Sciatic nerve (tissue), 2 donors: ENCODE data around the gene OTUD4. TPM values are rescaled to one million over a fixed set of nuclear protein-coding genes. Genes with fewer than 3 reads are reported as not detected.
"Not testable (repeated sequence)": the region's sequence is repeated elsewhere in the genome, so short reads cannot be mapped to it uniquely, and the experiment has no call there.

Experiments used
- ATAC-seq: fragments of 200-7000 bp; cut with Tn5 transposase; one replicate; pipeline ENCODE4 v1.9.1; 2020; ENCODE audit warnings: mild to moderate bottlenecking, moderate library complexity
- DNase-seq: peaks from one replicate; pipeline ENCODE4 v3.0.0-alpha.2; 2020; ENCODE audit warnings: low spot score
- intact Hi-C: fragments of 100-400 bp; cut with DNase I; formaldehyde crosslinking; loops from one replicate; pipeline ENCODE4 v1.14.2; 2022
- total RNA-seq: library from RNA; stranded (reverse); fragmentation: NEBNext Ultra II Directional; extraction: Animal tissue kit (Norgen Biotek cat#: 25700); gene quantifications from one replicate; pipeline ENCODE4 v1.2.1, GENCODE V29; 2021
- donor health status: DM: no; HTN: no; CAD: no.
- donor health status: DM: no; HTN: no; CAD: no.

Gene OTUD4
- total RNA-seq, 1 donor from 2014 or later = 64.5 TPM

DNA sequence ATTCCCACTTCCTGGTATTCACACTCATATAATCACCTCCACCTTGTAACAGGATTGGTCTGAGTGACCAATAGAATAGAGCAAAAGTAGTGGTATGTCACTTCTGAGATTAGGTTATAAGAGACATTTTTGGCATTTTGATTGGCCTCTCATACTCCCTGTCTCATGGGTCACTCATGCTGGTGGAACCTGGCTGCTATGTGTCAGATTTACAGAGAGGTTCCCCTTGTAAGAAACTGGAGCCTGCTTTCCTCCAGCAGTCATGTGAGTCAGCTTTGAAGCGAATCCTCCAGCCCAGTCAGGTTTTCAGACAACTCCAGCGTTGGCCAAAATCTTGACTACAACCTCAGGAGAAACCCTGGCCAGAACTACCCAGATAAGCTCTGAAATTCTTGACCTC, 2.6 kb upstream of the OTUD4 start:
- ATAC-seq (no peak), DNase-seq (no peak)
- intact Hi-C loops = loop anchor here (10.0 kb wide), 1 partner anchor 552 kb away; no protein-coding TSS in a partner anchor

GRCh38 chr4:145182222-145182621, 1.8 kb upstream of the OTUD4 start:
- DNase-seq = no peak
- ATAC-seq = no peak
- intact Hi-C loops = loop anchor here (10.0 kb wide), 1 partner anchor 553 kb away; no protein-coding TSS in a partner anchor

GRCh38 chr4:145181091-145181501, 707 bp upstream of the OTUD4 start:
- DNase-seq (no peak), ATAC-seq (no peak)
- intact Hi-C loops = loop anchor here (10.0 kb wide), 1 partner anchor 554 kb away; no protein-coding TSS in a partner anchor

DNA sequence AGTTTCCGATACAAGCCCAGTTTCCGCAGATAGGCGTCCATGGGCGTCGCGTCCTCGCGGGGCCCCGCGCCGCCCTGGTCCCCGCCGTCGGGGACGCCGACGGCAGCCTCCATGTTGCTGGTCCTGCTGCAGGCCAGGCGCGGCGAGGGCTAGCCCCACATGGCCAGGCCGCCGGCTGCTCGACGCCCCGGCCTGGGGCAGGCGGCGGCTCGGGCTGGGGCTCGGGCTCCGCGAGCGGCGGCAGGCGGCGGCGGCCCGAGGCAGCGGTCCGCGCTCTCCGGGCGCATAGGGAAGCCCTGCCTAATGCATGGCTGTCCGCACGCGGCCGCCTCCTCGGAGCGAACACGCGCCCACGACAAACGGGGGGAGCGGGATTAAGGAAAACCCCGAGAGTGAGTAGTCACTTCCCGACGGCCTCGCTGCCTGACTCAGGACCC, 510 bp downstream of the OTUD4 start:
- peak; percentile 56 for ATAC-seq
- intact Hi-C loops = loop anchor here (10.0 kb wide), 1 partner anchor 555 kb away; no protein-coding TSS in a partner anchor
- DNase-seq = not testable (repeated sequence)

GRCh38 chr4:145179281-145179860, 1.0 kb downstream of the OTUD4 start:
- intact Hi-C loops = no loop called here
- DNase-seq (peak; percentile 86), ATAC-seq (peak; percentile 81)

GRCh38 chr4:145178740-145179280, 1.6 kb downstream of the OTUD4 start:
- DNase-seq (no peak), ATAC-seq (no peak)
- intact Hi-C loops = no loop called here

DNA sequence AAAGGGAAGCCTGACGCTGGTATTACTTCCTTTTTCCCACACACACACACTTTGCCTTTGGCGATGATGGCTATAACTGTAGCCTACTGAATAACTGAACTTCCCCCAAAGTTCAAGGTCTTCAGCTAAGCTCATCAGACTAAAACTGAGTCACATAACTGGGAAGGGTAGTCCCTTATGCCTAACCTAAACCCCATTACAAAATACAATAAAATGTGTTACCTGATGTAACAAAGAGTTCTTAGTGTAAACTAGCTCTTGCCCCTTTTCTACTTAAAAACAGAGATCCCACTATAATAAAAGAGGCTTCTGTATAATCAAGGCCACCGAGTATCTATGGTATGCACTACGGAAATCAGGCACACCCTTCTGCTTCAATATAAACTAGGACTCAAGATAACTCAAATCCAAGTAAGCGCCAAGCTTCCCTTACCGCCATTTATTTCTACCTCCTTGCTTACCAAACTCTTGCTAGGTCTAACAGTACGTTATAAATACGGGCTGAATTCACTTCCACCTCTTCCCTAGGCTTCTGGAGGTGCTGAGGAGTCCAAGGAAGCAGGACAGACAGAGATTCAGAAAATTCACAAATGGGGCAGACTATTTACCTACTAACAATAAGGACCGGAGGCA, 2.4 kb downstream of the OTUD4 start:
- intact Hi-C loops = no loop called here
- no peak for DNase-seq
- ATAC-seq = no peak

DNA sequence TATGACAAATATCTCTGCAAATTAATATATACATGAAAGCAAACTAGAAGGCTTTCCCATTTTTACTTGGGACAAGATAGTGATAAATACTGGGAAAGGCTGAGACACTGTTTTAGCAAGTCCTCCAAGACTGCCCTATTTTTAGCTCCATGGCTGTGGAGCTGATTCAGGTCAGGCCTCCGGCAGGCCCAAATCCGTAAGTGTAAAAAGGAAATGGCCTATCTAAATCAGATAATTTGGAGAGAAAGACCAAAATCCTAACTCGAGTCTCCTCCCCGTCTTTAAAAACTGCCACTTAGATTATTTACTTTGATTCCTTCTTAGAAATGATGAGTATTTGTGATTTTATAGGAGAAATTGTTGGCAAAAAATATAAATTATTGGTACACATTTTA, 2.9 kb downstream of the OTUD4 start:
- DNase-seq = no peak
- ATAC-seq = no peak
- intact Hi-C loops = no loop called here

DNA sequence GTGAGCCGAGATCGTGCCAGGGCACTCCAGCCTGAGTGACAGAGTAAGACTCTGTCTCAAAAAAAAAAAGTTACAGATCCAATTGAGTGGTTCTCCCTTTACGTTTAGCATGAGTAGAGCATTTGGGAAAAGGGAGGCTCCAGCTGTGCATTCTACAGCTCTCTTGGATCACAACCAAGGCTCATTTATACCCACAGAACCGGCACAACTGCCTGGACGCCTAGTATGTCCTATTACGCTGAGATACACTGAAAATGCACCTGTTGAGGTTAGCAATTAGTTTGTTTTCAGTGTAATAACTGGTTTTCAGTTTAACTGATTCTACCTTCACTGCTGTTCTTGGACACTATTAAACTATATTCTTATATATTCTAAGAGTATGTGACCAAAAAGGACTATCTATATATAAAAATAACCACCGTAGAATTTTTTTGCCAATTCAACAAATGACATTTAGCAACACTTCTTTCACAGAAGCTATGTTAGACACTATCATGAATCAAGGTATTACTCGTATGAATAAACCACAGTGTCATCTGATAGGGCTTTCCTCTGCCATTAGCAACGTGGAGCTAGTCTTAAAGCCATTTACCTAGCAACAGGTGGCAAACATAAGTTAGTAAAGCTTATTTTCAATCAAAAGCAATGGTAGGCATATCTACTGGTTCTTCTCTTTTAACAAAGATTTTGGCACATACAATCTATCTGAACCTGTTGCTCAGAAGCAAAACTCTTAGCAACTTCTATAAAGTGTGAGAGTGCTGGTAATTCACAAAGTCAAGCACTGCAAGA, 3.6 kb downstream of the OTUD4 start:
- ATAC-seq (no peak), DNase-seq (no peak)
- intact Hi-C loops = no loop called here

DNA sequence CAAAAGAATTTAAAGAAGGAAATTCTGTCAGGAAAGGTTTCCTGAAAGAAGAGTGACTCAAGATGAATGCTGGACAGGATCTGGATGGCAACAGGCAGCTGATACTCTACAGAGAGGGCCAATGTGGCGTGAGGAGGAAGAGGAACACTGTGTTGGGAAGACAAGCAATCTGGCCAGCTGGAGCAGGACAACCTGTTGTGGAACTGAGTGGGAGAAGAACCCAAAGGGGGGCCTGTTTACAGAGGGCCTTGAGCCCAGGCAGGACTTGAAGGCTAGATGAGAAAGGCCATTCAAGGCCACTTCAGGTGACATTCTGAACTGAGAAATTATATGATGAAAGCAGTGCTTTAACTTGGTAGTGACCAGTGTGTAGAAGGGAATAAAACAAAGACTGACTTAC, 8.5 kb downstream of the OTUD4 start:
- no peak for ATAC-seq
- intact Hi-C loops = no loop called here
- DNase-seq = no peak

DNA sequence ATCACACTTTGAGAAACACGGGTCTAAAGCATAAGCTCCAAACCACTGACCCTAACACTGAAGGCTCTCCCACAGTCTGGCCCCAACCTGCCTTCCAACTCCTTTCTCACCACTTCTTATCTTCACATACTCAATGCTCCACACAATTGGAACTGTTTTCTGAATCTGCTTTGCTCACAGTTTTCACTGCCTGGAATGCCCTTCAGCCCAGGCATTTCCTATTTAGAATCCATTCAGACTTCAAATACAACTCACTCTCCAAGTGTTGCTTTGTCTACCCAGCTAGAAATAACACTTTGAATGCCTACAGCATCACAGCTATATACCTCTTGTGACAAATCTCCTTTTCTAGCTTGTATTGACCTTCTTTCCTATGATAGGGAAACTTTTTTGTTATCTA, 10.2 kb downstream of the OTUD4 start:
- DNase-seq (no peak), ATAC-seq (no peak)
- intact Hi-C loops = no loop called here

DNA sequence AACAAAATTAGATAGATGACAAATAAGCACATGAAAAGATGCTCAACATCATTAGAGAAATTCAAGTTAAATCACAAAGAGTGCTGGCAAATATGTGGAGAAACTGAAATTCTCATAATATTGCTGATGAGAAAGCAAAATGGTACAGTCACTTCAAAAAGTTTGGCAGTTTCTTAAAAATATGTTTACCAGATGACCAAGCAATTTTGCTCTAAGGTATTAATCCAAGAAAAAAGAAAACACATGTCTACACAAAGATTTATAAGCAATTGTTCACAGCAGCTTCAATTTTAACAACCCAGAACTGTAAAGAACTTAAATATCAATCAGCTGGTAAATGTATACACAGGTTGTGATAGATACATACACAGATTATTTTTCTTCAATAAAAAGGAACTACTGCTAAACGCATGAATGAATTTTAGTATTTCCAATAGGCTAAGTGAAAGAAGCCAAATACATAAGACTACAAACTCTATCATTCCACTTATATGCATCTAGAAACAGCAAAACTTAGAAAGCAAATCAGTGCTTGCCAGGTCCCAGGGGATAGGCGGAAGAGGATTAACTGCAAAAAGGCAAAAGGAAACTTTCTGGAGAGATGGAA, 11.7 kb downstream of the OTUD4 start:
- DNase-seq (no peak), ATAC-seq (no peak)
- intact Hi-C loops = no loop called here

- DNase-seq = no peak
These were observed 12.5 kb downstream of the OTUD4 start for GRCh38 chr4:145167887-145168286.

GRCh38 chr4:145161549-145161948, 18.8 kb downstream of the OTUD4 start:
- DNase-seq (no peak), ATAC-seq (no peak)
- intact Hi-C loops = no loop called here

More at GRCh38 chr4:145167887-145168286, 12.5 kb downstream of the OTUD4 start:
- ATAC-seq = no peak
- intact Hi-C loops = no loop called here

DNA sequence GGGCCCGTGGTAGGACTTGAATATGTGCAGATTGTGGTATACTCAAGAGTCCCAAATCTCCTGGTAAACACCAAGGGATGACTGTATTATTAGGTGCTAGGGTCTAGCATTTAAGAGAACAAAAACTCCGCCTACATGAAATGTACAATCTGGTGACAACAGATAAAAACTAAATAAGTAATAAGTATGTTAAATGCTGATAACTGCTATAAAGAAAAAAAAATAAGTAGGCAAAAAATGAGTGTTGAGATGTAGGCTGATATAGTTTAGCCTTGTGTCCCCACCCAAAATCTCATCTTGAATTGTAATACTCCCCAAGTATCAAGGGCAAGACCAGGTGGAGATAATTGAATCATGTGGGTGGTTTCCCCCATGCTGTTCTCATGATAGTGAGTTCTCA, 23.4 kb downstream of the OTUD4 start:
- ATAC-seq (no peak), DNase-seq (no peak)
- intact Hi-C loops = no loop called here

- intact Hi-C loops = no loop called here
- ATAC-seq = no peak
- no peak for DNase-seq
These were observed 25.0 kb downstream of the OTUD4 start for GRCh38 chr4:145155268-145155870.

- no peak for ATAC-seq
- intact Hi-C loops = no loop called here
- DNase-seq = no peak
These were observed 25.8 kb downstream of the OTUD4 start for GRCh38 chr4:145154573-145154972.

DNA sequence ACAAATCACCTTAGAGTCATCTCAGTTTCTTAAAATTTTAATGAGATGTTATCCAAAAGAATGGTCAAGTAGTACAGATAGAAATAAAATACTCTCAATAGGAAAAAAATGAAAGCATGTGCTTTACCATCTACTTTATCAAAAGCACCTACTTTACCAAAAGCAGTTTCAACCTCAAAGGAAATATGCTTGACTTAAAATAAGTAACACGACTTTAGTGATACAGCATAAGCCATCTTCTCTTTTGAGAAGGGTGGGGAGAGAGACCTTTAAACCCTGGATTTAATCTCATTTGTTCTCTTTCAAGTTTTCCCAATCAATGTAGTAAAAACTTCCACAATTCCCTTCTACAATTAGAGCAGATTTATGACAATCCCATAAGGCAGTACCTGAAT, 26.5 kb downstream of the OTUD4 start:
- no peak for DNase-seq
- intact Hi-C loops = no loop called here
- ATAC-seq = no peak
